Mesenteric fat pad (tissue), 1 donor: ENCODE results near the gene ME3. TPM values are rescaled to one million over a fixed set of nuclear protein-coding genes. Genes with fewer than 3 reads are reported as not detected.
"Not testable (repeated sequence)": the region's sequence is repeated elsewhere in the genome, so short reads cannot be mapped to it uniquely, and the experiment has no call there.

ENCODE experiments used
- DNase-seq: peaks from one replicate; pipeline ENCODE4 v3.0.0-alpha.2; 2020; ENCODE audit warnings: low spot score
- total RNA-seq: library from RNA; stranded (reverse); fragmentation: NEBNext Ultra II Directional; extraction: Animal tissue kit (Norgen Biotek cat#: 25700); gene quantifications from one replicate; pipeline ENCODE4 v1.2.1, GENCODE V29; 2021
- donor health status: DM: yes; HTN: yes; CAD: no.

ME3 gene
- total RNA-seq, 1 donor from 2014 or later: 49.4 TPM

DNA sequence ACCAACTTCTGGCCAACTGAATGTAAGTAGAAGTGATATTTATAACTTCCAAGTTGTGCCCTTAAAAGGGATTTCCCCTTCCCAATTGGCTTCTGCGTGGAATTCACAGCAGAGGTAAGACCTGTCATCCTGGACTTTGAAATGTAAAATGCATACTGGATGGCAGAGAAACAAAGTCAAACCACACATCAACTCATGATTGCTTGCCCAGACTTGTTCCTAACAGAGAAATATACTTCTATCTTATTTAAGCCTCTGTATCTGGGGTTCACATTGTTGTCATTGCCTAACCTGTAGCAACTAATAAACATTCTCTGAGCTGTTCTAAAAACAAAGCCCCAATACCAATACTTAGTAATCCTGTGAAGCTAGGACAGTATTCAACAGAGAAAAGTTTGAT is 6.2 kb downstream of the ME3 start:
- DNase-seq: no peak

DNA sequence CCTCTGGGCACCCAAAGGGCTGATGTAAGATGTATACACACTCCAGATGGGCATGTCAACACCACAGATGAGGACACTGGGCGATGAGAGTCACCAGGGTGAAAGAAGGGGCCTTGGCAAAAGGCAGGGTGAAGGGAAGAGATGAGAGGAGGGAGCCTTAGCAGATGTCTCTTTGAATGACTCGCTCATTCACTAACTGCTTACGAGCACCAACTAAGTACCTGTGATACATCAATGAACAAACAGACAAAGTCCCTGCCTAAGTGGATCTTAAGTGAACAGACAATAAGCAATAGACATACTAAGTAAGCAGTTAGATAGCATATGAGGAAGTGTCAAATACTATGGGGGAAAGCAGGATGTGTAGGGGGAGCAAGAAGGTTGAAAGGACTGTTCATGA is 7.5 kb downstream of the ME3 start:
- no peak for DNase-seq

DNA sequence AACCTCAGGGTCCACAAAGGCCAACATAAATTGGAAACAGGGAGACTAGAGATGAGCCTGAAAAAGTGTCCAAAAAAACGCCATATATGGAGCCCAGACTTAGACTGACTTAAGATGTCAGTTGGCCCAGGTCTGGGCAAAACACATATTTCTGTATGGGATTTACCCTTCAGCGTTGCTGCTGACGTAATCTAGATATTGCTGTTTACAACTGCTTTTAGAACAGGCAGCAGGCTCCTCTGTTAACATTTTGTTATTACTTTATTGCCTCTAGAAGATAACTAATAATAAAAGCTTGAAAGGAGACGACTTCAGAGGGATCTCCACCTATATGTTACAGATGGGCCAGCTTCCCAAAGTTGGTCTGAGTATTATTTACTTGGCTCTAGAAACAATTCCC is 8.7 kb downstream of the ME3 start:
- DNase-seq: no peak

DNA sequence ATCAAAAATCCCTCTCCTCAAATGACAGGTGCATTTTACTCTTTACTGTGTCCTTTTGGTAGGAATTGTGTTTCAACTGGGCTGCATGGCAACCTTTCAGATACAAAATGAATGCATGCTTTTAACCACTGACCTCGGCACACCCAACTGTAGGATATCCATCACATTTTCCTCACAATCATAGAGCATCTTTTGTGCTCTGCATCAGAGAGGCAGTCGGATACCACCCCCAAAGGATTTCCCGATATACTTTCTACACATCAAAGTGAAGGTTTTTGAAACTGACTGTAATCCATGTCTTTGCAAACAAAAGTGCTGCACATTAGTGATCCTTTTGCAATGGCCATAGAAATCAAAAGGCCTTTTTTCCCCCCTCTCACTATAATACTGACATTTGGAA is 9.1 kb downstream of the ME3 start:
- no peak for DNase-seq

DNA sequence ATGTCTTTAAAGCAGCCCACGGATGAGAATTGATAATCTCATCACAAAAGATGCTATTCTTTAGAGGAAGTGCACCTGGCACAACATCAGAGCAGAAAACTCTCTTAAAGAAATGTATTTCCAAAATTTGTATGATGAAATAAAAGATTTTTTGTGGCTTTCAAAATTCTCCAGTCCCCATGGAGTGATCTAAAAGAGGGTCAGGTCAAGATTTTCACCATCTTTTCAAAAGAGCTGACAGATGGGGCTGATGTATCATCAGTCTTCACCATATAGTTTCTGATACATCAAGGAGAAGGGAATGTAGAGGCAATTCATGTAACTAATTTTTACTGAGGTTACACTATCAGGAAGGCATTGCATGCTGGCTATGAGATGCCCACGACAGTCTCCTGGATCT is 11.7 kb downstream of the ME3 start:
- no peak for DNase-seq

DNA sequence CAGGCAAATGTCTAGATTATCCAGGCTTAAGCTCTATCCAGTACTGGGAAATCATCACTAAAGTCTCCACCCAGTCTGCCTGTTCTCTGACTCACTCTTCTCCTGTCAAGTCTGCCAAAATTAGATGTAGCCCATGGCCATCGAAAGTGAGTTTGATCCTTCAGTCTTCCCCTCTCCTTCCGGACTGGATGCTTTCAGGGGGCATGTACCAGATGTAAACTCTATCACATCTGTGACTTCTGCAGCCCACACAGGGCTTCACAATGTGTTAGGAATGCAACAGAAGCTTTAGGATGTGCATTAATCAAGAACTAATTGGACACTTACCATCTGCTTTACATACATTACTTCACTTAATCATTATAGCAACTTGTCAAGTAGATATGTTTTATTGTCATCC is 12.3 kb downstream of the ME3 start:
- DNase-seq: no peak

DNA sequence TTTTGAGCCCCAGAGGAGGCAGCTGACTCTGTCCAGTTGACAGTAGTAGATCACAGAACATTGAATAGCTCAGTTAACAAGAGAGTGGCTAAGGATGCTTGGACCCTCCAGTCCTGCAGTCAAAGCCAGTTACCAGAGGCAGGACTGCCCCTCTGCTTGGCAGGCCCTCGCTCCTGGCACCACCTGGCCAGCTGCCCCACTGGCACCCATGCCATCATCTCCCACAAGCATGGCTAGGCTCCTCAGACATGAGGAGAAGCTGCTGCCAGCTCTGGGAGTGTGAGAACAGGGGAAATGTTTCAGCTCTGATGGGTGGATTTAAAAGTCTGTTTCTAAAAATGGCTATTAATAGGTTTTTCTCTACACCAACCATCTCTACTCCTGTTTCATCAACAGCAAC is 13.9 kb downstream of the ME3 start:
- no peak for DNase-seq

DNA sequence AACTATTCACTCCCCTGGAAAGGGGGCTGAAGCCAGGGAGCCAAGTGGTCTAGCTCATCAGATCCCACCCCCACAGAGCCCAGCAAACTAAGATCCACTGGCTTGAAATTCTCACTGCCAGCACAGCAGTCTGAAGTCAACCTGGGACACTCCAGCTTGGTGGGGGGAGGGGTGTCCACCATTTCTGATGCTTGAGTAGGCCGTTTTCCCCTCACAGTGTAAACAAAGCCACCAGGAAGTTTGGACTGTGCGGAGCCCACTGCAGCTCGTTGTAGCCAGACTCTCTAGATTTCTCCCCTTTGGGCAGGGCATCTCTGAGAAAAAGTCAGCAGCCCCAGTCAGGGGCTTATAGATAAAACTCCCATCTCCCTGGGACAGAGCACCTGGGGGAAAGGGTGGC is 27.2 kb downstream of the ME3 start:
- not testable (repeated sequence) for DNase-seq

DNA sequence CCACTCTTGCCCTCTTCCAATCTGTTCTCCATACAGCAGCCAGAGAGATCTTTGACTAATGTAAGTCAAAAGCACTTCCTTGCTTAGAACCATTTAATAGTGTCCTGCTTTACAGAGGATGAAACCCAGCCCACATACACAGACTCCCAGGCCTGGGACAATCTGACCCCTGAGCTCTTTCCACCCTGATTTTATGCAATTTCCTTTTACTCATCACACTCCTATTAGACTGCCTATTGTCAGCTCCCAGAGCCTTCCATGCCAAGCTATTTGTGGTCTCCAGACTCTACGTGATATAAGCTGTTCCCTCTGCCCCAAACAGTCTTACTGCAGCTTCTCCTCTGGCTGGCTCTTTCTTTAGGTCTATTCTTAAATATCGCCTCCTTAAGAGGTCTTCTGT is 28.1 kb downstream of the ME3 start:
- no peak for DNase-seq

DNA sequence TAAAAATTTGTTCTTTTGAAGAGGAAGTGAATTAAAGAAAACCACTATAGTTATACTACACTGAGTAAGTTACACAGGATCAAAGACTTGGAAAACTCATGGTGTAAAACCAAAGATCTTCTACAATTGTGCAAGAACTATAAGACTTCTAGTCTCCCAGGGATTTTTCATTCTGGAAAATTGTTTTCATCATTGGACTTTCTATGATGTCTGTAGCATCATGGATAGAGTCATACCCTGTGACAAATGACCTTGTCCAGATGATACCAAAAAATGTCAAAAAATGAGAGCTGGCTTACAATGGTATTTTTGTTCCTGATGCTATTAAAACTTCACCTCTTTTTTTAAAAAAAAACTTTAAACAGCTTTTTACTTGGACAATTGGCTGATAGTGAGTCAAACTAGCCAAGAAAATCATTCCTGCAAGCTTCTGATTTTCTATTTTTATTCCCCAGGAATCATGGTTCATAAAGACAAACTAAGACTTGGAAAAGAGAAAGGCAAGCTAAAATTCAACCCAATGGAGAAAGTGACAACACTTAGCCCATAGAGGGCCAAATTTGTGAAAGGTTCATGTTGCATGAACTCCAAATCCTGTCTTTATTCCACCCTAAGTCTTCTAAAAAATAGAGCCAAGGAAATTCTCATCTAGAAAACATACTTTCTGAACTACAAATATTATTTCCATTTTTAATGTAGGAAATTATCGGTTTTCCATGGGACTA is 30.7 kb downstream of the ME3 start:
- no peak for DNase-seq

DNA sequence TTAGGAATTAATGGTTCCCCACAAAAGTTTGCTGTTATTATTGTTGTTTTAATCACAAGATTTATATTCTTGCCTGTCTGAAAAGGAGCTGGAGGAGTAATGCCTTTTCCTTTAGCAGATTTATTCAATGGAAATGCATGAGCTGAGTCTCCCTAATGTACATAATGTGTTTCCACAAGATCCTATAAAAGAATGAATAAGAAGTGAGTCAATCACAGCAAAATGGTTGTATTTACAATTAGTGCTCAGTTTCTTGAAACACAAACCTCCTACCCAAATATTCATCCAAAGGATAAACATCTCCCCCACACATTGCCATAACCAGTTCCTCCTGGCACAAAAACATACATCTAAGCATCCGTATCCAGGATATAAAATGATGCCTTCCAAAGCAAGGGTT is 33.3 kb downstream of the ME3 start:
- no peak for DNase-seq

DNA sequence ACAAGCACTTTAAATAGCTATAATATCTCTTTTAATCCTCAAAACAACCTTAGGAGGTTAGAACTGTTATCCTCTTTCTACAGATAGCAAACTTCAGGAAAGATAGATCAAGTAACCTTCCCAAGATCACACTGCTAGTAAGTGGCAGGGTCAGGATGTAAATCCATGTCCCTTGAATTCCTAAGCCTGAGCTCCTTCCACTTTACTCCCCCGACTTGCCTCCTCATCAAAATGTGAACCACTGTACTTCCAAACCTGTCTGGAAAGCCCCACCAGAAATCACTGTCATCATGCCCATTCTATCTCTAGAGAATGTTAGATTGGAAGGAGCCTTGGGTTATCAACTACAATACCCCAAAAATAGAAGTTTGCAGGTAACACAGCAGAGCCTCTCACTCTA is 33.7 kb downstream of the ME3 start:
- no peak for DNase-seq

DNA sequence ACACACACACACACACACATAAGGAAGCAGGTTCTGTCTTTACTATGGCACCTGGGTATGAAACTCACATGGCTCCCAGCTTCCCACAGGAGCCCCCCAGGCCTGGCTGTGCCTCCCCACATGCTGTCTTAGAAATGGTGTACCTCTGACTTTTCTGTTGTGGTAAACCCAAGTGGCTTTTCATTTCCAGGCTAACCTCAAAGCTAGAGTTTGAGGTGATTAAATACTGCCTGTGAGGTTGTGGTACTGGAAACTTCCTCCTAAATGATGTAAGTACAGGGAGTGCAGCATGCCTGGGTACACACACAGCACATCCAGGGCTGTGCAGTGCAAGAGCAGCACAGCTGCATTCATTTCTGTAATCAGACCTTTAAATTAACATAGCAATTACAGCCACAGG is 34.4 kb downstream of the ME3 start:
- no peak for DNase-seq

DNA sequence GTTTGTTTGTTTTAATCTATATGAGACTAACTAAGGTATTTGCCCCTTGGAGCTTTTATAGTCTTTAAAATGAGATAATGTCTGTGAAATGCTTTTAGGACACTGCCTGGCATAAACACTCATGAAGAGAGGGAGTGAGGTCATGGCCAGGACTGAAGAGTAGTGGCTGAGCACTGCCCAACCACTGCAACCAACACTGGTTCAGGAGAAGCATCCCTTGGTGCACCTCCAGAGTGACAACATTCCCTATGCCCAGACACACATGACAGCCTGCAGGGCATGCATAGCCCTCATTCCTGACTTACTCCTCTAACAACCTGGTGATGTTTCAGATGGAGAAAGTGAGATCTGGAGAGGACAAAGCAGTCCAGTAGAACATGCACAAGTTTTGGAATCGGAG is 36.1 kb downstream of the ME3 start:
- DNase-seq: no peak

DNA sequence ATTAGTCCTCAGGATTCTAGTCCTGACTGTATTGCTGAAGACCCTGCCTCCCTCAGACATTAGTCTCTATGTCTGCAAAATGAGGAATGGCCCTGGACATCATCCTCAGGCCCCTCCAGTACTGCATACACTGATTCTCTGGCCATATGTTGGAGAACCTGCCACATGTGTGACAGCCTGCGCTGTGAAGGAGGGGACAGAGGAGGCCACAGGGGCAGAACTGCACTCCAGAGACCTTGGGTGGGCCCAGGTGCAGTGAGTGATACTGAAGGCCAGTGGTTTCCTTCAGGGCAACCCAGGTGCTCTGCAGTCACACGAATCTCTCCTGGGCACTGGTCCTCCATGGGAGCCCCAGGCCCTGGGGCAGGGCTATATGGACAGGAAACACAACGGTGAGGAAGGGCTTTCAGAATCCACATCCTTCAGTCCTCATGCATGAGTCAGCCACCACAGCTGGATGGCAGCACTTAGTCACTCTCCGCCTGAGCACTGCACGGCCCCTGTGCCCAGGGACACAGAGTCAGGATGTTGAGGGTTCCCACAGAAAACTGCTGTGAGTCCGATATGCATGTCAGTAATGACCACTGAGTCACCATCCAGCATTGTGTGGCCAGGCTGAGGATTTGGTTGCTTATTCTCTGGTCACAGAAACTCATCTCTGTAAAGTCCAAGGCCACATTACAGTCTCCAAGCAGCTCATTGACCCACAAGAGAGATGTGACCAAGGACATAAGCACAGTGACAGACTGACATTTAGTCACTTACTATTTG is 39.7 kb downstream of the ME3 start:
- no peak for DNase-seq

DNA sequence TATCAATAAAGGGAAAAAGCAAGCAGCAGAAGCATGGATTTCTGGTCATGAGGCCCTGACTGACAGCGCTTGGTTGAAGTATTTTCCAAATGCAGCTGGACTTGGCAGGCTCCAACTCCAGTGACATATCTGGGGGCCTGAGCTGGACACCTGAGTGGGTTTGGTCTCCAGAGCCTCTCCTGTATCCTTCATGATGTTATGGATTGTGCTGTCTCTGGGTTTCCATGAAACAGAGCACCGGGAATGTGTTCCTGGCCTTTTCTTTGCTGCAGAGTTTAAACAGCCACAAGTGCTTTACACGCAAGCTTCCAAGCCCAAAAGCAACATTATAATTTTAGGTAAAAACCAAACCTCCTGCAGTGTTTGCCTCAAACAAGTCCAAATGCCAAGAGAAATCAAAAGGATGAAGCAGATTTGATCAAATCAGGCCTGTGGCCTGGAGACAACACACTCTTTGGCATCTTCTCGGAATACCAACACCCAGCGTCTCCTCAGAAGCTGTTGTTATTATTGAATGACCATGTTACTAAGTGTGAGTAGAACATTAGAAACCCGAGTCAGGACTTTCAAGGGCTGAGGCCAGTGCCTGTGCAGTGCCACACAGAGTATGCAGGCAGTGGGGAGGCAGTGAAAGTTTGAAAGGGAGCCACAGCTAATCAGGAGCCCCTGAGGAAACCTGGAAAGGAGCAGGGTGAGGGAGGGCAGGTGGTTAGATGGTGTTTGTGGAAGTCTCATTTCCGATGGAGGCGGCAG is 42.0 kb downstream of the ME3 start:
- DNase-seq: no peak

DNA sequence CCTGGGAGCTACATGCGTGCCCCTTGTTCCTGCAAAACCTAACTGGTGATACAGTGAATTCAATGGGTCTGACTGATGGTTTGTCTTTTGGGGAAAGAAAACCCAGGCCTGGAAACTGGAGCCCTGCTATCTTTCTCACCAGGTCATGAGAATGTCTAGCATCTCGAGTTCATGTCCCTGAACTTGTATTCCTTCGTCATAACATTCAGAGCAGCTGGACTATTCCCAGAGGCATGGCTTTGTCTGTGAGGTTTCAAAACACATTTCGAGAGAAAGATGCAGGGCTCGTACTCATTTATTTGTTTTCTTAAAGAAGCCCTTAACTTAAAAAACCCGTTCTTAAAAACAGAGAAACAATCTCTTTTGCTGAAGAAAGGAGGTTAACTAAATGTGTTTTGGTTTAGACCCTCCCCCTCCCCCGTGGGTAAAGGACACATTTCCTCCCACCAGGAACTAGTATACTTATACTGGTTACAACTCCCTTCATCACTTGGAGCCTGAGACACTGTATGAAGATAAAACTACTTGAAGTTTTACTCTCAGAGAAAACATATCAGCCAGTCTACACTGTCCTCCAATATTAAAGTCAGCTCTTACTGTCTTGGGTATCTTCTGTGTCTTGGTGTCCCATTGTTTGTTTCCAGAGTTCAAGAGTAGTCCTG is 43.2 kb downstream of the ME3 start:
- no peak for DNase-seq

DNA sequence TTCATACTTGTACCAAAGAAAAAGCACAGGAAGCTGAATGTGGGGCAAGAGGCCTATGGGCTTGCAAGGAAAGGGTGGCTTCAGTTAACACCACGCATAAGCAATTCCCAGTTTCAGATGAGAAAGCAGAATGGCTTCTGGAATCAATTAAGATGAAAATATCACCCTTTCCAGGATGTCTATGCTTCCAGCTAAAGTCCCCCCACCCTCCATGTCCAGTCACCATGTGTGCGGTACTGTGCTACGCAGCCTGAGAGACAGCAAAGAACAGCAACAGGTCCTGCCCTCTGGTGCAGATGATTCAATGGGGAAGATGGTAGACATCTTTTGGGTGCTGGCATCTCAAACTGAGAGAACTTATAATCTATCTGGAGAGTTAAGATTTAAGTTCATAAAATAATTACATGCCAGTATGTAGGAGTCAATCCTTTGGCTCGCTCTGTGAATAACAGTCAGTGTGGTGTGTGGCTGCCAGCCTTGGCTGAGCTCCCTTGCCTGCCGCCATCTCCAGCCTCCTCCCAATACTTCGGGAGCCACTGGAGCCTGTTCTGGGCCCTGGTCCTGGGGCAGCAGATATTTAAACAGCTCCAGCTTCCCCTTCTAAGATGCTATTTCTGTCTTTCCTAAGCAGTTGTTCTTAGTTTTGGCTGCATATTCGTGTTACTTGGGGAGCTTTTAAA is 44.5 kb downstream of the ME3 start:
- DNase-seq: no peak

DNA sequence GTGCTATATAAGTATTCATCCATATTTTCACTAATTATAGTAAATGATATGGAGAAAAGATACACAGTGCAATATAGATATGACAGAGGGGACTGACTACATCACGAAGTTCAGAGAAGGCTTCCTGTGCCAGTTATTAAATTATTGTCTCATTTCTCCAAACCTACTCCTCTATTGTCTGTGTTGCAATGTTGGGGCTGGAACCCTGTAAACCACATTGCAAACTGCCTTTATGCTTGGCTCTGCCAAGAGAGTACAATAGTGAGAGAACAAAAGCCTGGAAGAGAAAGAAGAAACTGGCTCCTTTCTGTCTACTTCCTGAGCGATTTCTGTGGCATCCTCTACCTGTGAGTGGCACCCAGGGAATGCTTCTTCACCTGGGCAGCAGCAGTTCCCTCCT is 46.4 kb downstream of the ME3 start:
- no peak for DNase-seq

DNA sequence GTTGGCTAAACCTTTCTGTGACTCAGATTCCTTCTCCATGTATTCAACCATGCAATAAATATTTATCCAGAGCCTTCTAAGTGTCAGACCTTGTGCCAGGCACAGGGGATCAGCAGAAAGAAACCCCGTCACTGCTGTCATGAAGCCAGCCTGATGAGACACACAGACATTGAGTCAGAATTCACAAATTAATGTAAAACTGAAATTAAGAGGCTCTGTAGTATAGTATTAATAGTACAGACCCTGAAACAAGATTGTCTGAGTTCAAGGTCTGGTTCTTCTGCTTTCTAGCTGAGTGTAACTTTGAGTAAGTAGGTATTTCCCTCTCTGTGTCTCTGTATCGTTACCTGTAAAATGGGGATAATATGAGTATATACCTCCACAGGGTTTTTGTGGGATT is 46.9 kb downstream of the ME3 start:
- DNase-seq: no peak

DNA sequence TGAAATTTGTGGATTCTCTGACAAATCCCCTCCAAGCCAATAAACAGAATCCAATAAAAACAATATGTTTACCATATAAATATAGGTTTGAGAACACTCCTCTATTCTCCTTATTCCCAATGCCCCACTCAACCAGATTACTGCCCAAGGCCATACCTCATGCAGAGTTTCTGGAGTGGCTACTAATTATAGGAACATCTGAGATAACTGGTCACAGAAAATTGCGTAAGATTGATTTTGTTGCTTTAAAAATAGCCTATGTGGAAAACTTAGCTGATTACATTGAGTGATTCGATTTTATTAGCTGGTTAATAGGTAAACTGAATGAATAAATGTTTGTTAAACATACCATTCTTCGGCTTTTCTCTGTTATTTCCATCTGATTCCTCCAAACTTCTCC is 48.0 kb downstream of the ME3 start:
- DNase-seq: no peak
